Naive B cell (primary cell): ENCODE data around the gene P2RX5. TPM values are rescaled to one million over a fixed set of nuclear protein-coding genes. Genes with fewer than 3 reads are reported as not detected.

Experiments
- ATAC-seq, 2 donors: fragments of 150-1000 bp; cut with Tn5 transposase; 2 replicates each; pipeline ENCODE4 v1.10.0; 2021; ENCODE audit warnings: low read depth in 2 of 2, mild to moderate bottlenecking in 2 of 2, moderate library complexity in 2 of 2
- DNase-seq: peaks from one replicate; pipeline ENCODE4 v3.0.0; 2022
- H3K27ac Mint-ChIP-seq, 6 donors: one replicate each; pipeline ENCODE4 v1.8.0; 2020 to 2022; ENCODE audit warnings: mild to moderate bottlenecking in 6 of 6, mixed read lengths in 6 of 6, moderate library complexity in 5 of 6, inconsistent platforms in 2 of 6
- H3K27me3 Mint-ChIP-seq, 3 donors: one replicate each; pipeline ENCODE4 v1.8.0; 2021 to 2022; ENCODE audit warnings: mixed read lengths in 3 of 3, mild to moderate bottlenecking in 1 of 3
- H3K36me3 Mint-ChIP-seq, 2 donors: one replicate each; pipeline ENCODE4 v1.8.0; 2020 to 2022; ENCODE audit warnings: mixed read lengths in 2 of 2, inconsistent platforms in 1 of 2, mild to moderate bottlenecking in 1 of 2
- H3K4me1 Mint-ChIP-seq, 3 donors: one replicate each; pipeline ENCODE4 v1.8.0; 2020 to 2022; ENCODE audit warnings: mixed read lengths in 3 of 3, inconsistent platforms in 1 of 3, mild to moderate bottlenecking in 1 of 3, moderate library complexity in 1 of 3
- H3K4me3 Mint-ChIP-seq, 8 donors: one replicate each; pipeline ENCODE4 v1.8.0; 2020 to 2022; ENCODE audit warnings: mild to moderate bottlenecking in 8 of 8, mixed read lengths in 8 of 8, moderate library complexity in 8 of 8, inconsistent platforms in 2 of 8
- H3K9me3 Mint-ChIP-seq, 7 donors: one replicate each; pipeline ENCODE4 v1.8.0; 2020 to 2022; ENCODE audit warnings: mixed read lengths in 7 of 7, mild to moderate bottlenecking in 5 of 7, inconsistent platforms in 2 of 7, moderate library complexity in 1 of 7
- polyA plus RNA-seq, 6 donors: library from polyadenylated mRNA; unstranded; fragments of 300-500 nt; fragmentation: Illumina TruSeq; gene quantifications; one replicate each; pipeline ENCODE4 v1.2.3, GENCODE V29; 2021; ENCODE audit warnings: low read depth in 6 of 6

The P2RX5 gene
- polyA plus RNA-seq, 6 donors from 2014 or later = 377 to 864 (median 638) TPM

DNA sequence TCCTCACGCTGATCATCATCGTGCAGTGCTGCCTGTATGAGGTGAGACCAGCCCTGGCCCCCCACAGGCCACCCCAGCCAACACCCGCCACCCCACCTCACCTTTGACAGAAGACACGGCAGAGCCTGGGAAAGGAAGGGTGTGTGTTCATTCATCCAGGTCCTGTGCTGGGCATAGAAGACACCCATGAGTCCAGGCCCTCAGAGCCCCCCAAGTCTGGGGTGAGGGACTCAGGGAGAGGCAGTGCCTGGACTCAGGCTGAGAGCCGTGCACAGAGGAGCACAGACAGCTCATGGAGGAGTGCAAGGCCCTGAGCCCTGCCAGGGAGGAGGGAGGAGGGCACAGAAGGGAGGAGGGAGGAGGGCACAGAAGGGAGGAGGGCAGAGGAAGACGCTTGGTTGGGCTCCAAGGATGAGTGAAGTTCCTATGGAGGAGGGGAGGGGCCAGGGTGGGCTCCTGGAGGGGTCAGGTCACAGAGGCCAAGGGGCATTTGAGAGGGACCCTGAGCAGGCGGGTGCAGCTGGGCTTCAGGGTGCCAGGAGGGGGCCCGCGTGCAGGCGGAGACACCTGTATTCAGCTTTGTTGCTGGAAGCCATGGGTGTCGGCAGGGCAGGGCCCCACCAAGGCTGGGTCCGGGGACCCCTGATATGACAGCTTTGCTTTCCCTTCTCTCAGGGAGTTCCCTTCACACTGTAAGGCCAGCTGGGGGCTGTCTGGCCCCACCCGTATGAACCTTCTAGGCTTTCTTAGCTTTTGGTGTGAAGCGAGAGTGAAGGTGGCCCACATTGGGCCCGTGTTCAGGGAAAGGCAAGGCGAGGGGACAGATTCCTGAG, 39.0 kb downstream of the P2RX5 start:
- Mint-ChIP-seq H3K4me3 (no peak overlapping the region), H3K27ac (peak overlapping the region in 3 of 6 donors; percentile 43 to 56 (median 47)), H3K27me3 (no peaks in the 10 kb centered on the region), H3K4me1 (peaks cover 0 to 5% (median 5%) of the 10 kb centered on the region in 3 donors), H3K36me3 (no peaks in the 10 kb centered on the region), H3K9me3 (no peaks in the 10 kb centered on the region)
- ATAC-seq (no peak), DNase-seq (no peak)

DNA sequence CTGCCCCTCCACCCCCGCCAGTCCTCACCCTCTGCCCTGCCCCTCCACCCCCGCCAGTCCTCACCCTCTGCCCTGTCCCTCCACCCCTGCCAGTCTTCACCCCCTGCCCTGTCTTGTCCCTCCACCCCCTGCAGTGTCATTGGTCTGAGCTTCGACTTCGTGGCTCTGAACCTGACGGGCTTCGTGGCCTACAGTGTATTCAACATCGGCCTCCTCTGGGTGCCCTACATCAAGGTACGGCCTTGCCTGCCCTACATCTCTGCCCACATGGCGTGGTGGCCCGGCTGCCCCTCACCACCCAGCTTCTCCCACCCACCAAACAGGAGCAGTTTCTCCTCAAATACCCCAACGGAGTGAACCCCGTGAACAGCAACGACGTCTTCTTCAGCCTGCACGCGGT, 39.6 kb downstream of the P2RX5 start:
- peaks cover 0 to 5% (median 5%) of the 10 kb centered on the region in 3 donors for H3K4me1 Mint-ChIP-seq
- H3K27ac Mint-ChIP-seq = peak overlapping the region in 3 of 6 donors; percentile 26 to 67 (median 43)
- no peak overlapping the region for H3K4me3 Mint-ChIP-seq
- no peaks in the 10 kb centered on the region for H3K9me3 Mint-ChIP-seq
- ATAC-seq = no peak
- no peaks in the 10 kb centered on the region for H3K27me3 Mint-ChIP-seq
- no peak for DNase-seq
- no peaks in the 10 kb centered on the region for H3K36me3 Mint-ChIP-seq

DNA sequence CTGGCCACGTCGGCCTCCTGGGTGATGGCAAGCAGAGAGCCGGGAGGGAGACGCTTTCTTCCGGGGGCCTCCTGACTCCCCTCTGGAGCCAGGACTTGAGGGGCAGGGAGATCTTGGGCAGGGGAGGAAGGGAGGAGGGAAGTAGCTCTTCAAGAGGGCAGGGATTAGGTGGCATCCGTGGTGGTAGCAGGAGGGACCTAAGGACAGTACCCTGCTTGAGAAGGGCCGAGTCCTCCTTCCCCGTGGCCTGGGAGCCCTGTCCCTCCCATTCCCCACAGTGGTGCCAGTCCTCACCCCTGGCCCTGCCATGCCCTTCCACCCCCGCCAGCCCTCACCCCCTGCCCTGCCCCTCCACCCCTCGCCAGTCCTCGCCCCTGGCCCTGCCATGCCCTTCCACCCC, 40.2 kb downstream of the P2RX5 start:
- no peaks in the 10 kb centered on the region for H3K9me3 Mint-ChIP-seq
- H3K27me3 Mint-ChIP-seq = no peaks in the 10 kb centered on the region
- DNase-seq (no peak), ATAC-seq (no peak)
- H3K4me1 Mint-ChIP-seq = peaks cover 0 to 5% (median 5%) of the 10 kb centered on the region in 3 donors
- H3K27ac Mint-ChIP-seq = peak overlapping the region in 2 of 6 donors; percentile 20 to 84
- no peak overlapping the region for H3K4me3 Mint-ChIP-seq
- no peaks in the 10 kb centered on the region for H3K36me3 Mint-ChIP-seq

DNA sequence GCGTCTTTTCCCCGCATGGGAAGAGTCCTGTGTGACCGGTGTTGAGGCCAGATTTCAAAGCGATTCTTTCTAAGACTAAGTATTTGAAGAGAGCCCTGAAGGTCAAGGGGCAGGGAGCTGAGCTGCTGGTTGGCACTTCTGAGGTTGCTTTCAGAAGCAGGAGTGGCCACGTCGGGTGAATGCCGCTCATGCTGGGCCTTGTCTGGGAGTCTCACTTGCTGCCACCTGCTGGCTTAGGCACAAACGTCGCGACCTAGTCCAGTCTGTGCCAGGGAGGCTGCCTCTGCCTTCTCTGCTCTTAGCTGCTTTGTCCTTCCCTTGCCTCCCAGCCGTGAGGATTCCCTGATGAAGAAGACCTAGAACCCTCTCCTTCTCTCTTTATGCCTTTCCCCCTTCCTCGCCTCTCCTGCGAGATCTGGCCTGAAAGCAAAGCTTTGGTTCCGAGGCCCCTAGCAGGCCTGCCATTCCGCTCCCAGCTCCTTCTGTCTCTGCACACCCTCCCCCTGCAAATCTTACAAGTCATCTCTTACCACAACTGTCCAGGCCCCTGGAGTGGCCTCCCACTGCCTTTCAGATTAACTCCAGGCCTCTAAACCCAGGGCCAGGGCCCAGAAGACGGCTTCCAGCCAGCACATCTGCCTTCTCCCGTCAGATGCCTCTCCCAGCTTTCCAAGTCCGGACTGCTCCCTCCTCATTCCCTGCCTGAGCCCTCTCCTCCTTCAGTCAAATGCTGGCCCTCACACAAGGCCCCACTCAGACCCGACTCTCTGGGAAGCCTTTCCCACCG, 48.0 kb downstream of the P2RX5 start:
- Mint-ChIP-seq H3K4me1 (peaks cover 18 to 36% (median 29%) of the 10 kb centered on the region in 3 donors), H3K27ac (peak overlapping the region in 2 of 6 donors; percentile 81 to 88), H3K9me3 (no peaks in the 10 kb centered on the region), H3K27me3 (no peaks in the 10 kb centered on the region), H3K36me3 (no peaks in the 10 kb centered on the region), H3K4me3 (peak overlapping the region in 5 of 8 donors; percentile 17 to 67 (median 43))
- no peak for DNase-seq
- no peak for ATAC-seq

DNA sequence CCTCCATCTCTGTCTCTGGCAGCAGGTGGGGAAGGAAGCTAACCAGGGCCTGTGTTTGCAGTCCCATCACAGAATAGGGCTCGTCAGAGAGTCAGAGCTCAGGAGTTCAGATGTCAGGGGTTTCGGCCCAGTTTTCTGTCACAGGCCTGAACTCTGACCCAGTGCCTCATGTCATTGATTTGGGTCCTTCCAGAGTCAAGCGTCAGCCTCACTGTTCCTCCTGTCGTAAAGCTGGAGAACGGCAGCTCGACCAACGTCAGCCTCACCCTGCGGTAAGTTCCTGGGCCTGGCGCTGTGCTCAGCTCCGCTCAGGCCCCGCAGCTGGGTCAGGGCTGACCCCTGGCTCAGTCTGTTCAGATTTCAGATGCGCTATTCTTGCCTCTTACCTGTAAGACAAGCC, 48.7 kb downstream of the P2RX5 start:
- Mint-ChIP-seq H3K27me3 (no peaks in the 10 kb centered on the region), H3K27ac (no peak overlapping the region), H3K36me3 (no peaks in the 10 kb centered on the region), H3K4me1 (peaks cover 18 to 36% (median 29%) of the 10 kb centered on the region in 3 donors), H3K9me3 (no peaks in the 10 kb centered on the region), H3K4me3 (no peak overlapping the region)
- no peak for DNase-seq
- ATAC-seq = no peak

DNA sequence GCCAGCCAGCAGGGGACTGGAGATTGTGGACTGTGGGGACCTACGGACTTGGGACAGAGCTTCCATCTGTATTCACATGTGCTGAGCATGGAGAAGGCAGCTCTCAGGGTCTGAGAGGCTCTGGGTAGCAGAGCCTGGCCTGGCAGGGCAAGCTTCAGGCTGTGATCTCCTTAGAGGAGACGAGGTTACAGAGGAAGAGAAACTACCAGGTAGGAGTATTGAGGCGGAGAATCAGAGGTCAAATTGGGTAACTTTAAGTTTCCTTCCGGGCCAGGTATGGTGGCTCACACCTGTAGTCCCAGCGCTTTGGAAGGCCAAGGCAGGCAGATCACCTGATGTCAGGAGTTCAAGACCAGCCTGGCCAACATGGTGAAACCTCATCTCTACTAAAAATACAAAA, 50.6 kb downstream of the P2RX5 start:
- H3K9me3 Mint-ChIP-seq = no peaks in the 10 kb centered on the region
- ATAC-seq (no peak), DNase-seq (no peak)
- no peaks in the 10 kb centered on the region for H3K27me3 Mint-ChIP-seq
- H3K4me3 Mint-ChIP-seq = peak overlapping the region in 6 of 8 donors; percentile 13 to 72 (median 50)
- H3K4me1 Mint-ChIP-seq = peaks cover 18 to 36% (median 29%) of the 10 kb centered on the region in 3 donors
- H3K27ac Mint-ChIP-seq = peak overlapping the region in 3 of 6 donors; percentile 64 to 90 (median 66)
- H3K36me3 Mint-ChIP-seq = no peaks in the 10 kb centered on the region

DNA sequence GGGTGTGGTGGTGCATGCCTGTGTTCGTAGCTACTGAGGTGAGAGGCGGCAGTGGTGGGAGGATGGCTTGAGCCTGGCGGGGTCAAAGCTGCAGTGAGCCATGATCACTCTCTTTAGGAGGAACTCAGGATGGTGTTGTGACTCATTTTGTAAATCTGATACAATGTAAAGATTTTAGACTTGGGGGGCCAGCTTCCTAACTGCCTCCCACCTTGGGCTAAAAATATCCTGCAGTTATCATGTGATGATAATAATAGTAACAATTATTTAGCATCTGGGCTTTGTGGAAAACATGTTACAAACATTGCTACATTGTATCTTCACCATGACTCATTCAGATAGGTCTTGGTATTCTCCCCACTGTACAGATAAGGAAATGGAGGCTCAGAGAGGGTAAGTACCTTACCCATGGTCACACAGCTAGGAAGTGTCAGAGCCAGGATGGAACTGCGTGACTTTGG, 52.0 kb downstream of the P2RX5 start:
- ATAC-seq (no peak), DNase-seq (no peak)
- Mint-ChIP-seq H3K4me3 (no peak overlapping the region), H3K4me1 (peaks cover 18 to 42% (median 29%) of the 10 kb centered on the region in 3 donors), H3K36me3 (no peaks in the 10 kb centered on the region), H3K27ac (peak overlapping the region in 2 of 6 donors; percentile 20 to 59), H3K9me3 (no peaks in the 10 kb centered on the region), H3K27me3 (no peaks in the 10 kb centered on the region)

DNA sequence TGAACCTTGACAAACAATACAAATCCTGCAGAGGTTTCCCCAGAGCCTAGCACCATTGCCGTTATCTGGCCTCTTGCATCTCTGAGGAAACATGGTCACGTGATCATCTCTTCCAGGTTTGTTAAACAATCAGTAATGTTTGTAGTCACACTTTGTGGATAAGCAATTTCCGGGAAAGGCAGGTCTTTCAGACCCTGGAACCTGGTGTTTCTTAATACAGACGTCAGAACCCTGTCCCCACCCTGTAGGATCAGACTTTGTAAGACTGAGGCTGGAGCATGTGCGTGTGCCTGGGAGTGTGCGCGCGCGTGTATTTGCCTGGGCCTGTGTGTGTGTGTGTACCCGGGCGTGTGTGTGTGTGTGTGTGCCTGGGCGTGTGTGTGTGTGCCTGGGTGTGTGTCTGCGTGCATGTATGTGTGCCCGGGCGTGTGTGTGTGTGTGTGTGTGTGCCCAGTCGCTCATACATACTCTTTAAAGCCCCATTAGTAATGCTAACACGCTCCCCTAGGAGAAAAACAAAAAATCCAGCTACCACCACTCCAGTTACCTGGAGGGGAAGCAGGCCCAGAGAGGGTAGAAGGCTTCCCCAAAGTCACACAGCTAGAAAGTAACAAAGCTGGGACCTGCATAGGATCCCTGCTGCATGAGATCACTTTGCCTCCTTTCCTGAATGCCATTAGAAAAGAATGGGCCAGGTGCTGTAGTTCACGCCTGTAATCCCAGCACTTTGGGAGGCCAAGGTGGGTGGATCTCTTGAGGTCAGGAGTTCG, 54.1 kb downstream of the P2RX5 start:
- Mint-ChIP-seq H3K4me3 (peak overlapping the region in 1 of 8 donors; percentile 59), H3K4me1 (peaks cover 23 to 43% (median 34%) of the 10 kb centered on the region in 3 donors), H3K9me3 (no peaks in the 10 kb centered on the region), H3K36me3 (no peaks in the 10 kb centered on the region), H3K27me3 (no peaks in the 10 kb centered on the region), H3K27ac (peak overlapping the region in 1 of 6 donors; percentile 37)
- ATAC-seq (no peak), DNase-seq (no peak)

DNA sequence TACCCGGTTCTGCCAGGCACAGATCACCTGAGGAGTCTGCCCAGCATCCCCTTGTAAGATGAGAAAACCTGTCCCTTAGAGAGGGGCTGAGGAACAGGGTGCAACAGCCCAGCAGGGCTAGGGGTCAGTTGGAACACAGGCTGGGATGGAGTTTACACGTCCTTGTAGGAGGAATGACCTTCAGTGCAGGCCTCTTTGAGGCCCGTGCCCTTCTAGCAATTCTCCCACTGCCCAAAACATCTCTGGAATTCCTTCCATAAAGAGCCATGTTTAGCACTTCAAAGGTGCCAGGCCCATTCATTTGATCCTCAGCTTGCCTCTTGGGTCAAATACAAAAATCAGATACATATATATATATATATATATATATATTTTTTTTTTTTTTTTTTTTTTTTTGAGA, 54.9 kb downstream of the P2RX5 start:
- H3K27ac Mint-ChIP-seq = peak overlapping the region in 1 of 6 donors; percentile 63
- ATAC-seq (no peak), DNase-seq (no peak)

DNA sequence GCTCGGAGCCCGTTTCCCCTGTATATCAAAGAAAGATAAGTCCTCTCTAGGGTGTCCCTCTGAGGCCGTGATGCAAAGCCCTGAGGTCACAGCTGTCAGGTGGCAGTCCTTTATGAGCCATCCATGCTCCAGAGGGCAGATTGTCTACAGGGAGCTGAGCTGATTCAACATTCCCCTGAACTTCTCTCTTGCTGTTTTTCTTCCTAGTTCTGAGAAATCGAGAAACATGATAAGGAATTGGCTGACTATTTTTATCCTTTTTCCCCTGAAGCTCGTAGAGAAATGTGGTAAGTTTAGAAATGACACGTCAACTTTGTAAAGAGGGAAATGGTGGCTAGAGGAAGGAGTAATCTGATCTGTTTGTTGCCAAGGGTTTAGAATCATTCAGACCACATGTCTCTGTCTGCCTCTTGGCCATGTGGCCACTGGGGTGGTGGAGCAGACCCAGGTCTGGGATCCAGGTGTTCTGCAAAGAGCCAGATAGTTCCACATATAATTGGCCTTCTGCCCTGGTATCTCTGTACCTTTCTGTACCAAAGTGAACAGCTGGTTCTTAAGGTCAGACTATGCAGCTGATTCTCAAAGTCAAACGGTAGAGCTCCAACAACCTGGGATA, 55.9 kb downstream of the P2RX5 start:
- Mint-ChIP-seq H3K4me1 (peaks cover 18 to 31% (median 31%) of the 10 kb centered on the region in 3 donors), H3K4me3 (peak overlapping the region in 2 of 8 donors; percentile 4 to 72), H3K27ac (peak overlapping the region in 4 of 6 donors; percentile 3 to 76 (median 45)), H3K36me3 (no peaks in the 10 kb centered on the region), H3K27me3 (no peaks in the 10 kb centered on the region), H3K9me3 (no peaks in the 10 kb centered on the region)
- no peak for ATAC-seq
- no peak for DNase-seq

More for the DNA sequence above, 54.9 kb downstream of the P2RX5 start:
- no peaks in the 10 kb centered on the region for H3K36me3 Mint-ChIP-seq
- no peak overlapping the region for H3K4me3 Mint-ChIP-seq
- H3K27me3 Mint-ChIP-seq = no peaks in the 10 kb centered on the region
- peaks cover 21 to 35% (median 33%) of the 10 kb centered on the region in 3 donors for H3K4me1 Mint-ChIP-seq
- H3K9me3 Mint-ChIP-seq = no peaks in the 10 kb centered on the region

DNA sequence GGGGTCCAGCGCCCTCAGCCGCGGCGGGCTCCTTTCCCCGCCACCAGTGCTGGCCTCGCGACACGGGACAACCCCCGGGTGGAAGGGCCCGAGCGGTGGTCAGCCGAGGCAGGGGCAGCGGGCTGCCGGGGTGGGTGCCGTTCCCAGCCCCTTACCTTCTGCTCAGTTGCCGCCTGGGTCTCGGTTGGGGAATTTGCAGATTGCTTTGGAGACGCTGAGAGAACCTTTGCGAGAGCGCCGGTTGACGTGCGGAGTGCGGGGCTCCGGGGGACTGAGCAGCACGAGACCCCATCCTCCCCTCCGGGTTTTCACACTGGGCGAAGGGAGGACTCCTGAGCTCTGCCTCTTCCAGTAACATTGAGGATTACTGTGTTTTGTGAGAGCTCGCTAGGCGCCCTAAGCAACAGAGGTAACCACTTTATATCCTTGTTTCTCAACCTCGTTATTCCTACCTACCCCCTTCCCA, 59.0 kb downstream of the P2RX5 start:
- DNase-seq = no peak
- ATAC-seq = no peak
- Mint-ChIP-seq H3K4me3 (peak overlapping the region; percentile 91 to 100 (median 98)), H3K9me3 (no peaks in the 10 kb centered on the region), H3K27me3 (no peaks in the 10 kb centered on the region), H3K36me3 (no peaks in the 10 kb centered on the region), H3K27ac (peak overlapping the region in 5 of 6 donors; percentile 4 to 98 (median 91)), H3K4me1 (peaks cover 21 to 35% (median 33%) of the 10 kb centered on the region in 3 donors)

DNA sequence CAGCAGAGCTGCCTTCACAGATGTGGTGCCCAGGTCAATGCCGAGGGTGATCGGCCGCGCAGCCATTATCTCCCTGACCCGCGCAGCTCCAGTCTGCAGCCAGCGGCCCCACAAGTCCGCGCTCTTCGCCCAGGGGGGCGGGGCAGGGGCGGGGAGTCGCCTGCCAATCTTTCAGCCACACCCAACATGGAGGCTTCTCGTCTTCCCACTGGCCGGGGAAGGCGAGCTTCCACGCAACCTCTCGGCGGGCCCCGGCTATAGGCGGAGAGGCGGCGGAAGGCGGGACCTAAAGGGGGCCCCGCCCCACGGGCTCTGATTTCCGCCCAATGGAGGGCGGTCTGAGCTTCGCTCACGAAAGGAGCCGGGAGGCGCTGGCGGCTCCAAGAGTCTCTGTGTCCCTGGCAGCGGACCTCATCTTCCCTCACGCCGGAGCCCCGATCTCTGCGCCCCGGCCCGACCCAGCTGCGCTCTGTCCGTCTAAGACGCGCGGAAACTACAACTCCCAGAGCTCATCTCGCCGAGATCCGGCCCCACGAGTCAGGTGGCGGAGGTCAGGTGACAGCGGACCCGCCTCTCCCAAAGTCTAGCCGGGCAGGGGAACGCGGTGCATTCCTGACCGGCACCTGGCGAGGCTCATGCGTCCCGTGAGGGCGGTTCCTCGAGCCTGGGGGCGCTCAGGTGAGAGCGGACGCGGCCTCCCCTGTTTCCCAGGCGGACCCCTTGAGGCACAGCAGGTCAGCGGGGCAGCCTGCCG, 59.6 kb downstream of the P2RX5 start, which contains the start of the genes CTNS and SHPK:
Gene CTNS, plus strand, starts transcription at position 607 of the 754 bp plus-strand sequence. CDS start 3,447 bp downstream, outside the sequence.
Gene SHPK, minus strand, starts transcription at position 97 of the 754 bp plus-strand sequence. Its CDS starts 31 bp downstream, at position 66.
- peak; percentile 95 for DNase-seq
- peak; percentile 95 to 97 for ATAC-seq
- H3K27me3 Mint-ChIP-seq = no peaks in the 10 kb centered on the region
- peak within 1 kb of the TSS; percentile 98 to 100 (median 99) for H3K27ac Mint-ChIP-seq
- H3K9me3 Mint-ChIP-seq = no peaks in the 10 kb centered on the region
- H3K36me3 Mint-ChIP-seq = no peaks in the 10 kb centered on the region
- peaks cover 21 to 35% (median 33%) of the 10 kb centered on the region in 3 donors for H3K4me1 Mint-ChIP-seq
- peak within 1 kb of the TSS; percentile 91 to 100 (median 98) for H3K4me3 Mint-ChIP-seq
